SU-DHL-6 (cell line): Measurements from ENCODE around the gene ALPK1.

Experiments used
- CTCF ChIP-seq: fragments of 200-600 bp; sonication (generic); IDR thresholded peaks from one replicate; pipeline ENCODE4 v1.5.1; 2017; ENCODE audit warnings: antibody characterized with exemption, mild to moderate bottlenecking, low read length, moderate library complexity; ENCODE audit not compliant: insufficient read depth, poor library complexity, severe bottlenecking
- EZH2phosphoT487 ChIP-seq: fragments of 200-600 bp; sonication (generic), shearing (Covaris generic); conservative IDR thresholded peaks from 2 replicates; pipeline ENCODE4 v1.6.1; 2018; ENCODE audit warnings: mild to moderate bottlenecking, antibody characterized with exemption, low read length, moderate library complexity, mixed read lengths

- TF ChIP-seq CTCF (no peak), EZH2phosphoT487 (no peak)
Measured at GRCh38 chr4:112266823-112267222, 30.3 kb upstream of the ALPK1 start.
